ENCODE measurements around the gene CYP4A22.
A peak's percentile ranks its signal among the peaks of the same experiment; 100 is the strongest.

CYP4A22 gene

DNA sequence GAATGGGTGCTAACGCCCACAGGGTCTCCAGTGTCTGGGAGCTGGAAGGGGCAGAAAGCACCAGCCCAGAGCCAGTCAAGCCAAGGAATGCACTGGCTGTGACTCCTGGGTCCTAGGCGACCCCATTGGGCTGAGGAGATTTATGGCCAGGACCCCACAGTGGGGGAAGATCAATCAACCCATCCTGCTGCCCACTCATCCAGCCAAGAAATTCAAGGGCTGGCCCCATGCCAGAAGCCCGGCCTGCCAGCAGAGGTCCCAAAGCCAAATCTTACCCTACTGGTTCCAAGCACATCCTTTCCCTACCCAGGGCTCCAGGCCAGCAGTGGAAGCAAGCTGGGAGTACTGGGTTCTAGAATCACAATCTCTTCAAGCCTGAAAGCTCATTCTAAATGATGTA, 59.4 kb downstream of the CYP4A22 start:
- H3K27me3 ChIP-seq, result peaks cover 0 to 22% of the 10 kb centered on the region in 2 donors
- no peak overlapping the region for H3K27ac ChIP-seq
- H3K9me3 ChIP-seq, result no peaks in the 10 kb centered on the region
- H3K4me1 ChIP-seq, result peaks cover 0 to 19% (median 12%) of the 10 kb centered on the region in 4 donors
- intact Hi-C loops (cut with DNase I; ENCODE audit: low total_unique reads), result loop anchor here (10.0 kb wide), 1 partner anchor 228 kb away; no protein-coding TSS in a partner anchor
- DNase-seq, result peak in 1 of 2 donors; percentile 39
- no peaks in the 10 kb centered on the region for H3K36me3 ChIP-seq
- TF ChIP-seq, protein P1, sequence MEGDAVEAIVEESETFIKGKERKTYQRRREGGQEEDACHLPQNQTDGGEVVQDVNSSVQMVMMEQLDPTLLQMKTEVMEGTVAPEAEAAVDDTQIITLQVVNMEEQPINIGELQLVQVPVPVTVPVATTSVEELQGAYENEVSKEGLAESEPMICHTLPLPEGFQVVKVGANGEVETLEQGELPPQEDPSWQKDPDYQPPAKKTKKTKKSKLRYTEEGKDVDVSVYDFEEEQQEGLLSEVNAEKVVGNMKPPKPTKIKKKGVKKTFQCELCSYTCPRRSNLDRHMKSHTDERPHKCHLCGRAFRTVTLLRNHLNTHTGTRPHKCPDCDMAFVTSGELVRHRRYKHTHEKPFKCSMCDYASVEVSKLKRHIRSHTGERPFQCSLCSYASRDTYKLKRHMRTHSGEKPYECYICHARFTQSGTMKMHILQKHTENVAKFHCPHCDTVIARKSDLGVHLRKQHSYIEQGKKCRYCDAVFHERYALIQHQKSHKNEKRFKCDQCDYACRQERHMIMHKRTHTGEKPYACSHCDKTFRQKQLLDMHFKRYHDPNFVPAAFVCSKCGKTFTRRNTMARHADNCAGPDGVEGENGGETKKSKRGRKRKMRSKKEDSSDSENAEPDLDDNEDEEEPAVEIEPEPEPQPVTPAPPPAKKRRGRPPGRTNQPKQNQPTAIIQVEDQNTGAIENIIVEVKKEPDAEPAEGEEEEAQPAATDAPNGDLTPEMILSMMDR (IDR thresholded peaks at IDR 0.05), result no peak
- H3K4me3 ChIP-seq, result no peak overlapping the region

DNA sequence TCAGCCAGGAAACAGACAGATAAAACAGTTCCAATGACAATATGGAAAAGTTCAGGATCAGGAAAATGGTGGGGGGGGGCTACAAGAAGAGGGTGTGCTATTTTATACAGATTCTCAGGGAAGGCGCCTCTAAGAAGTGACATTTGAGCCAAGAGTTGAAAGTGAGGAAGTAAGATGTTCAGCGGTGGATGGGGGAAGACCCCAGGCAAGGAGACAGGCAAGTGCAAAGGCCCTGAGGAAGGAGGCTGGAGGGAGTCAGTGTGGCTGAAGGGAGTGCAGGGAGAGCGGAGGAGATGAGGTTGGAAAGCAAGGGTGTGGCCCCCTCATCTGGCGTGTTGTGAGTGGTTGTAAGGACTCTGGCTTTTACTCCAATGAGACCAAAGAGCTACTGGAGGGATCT, 61.0 kb downstream of the CYP4A22 start:
- no peak overlapping the region for H3K4me3 ChIP-seq
- H3K27me3 ChIP-seq, result peaks cover 0 to 22% of the 10 kb centered on the region in 2 donors
- H3K9me3 ChIP-seq, result no peaks in the 10 kb centered on the region
- no peak overlapping the region for H3K27ac ChIP-seq
- TF ChIP-seq, protein P1 (IDR thresholded peaks at IDR 0.05), result no peak
- intact Hi-C loops (cut with DNase I; ENCODE audit: low total_unique reads), result loop anchor here (10.0 kb wide), 1 partner anchor 227 kb away; no protein-coding TSS in a partner anchor
- DNase-seq, result no peak
- H3K4me1 ChIP-seq, result peaks cover 0 to 3% (median 1%) of the 10 kb centered on the region in 4 donors
- H3K36me3 ChIP-seq, result no peaks in the 10 kb centered on the region
